CD8-positive, alpha-beta memory T cell (primary cell): ENCODE measurements around the gene AFF1. TPM values are rescaled to one million over a fixed set of nuclear protein-coding genes. Genes with fewer than 3 reads are reported as not detected.

Source experiments
- CTCF ChIA-PET: fragments of 350-600 bp; sonication (Branson Sonifier 250); formaldehyde crosslinking; loops from one replicate; lab custom pipeline; 2021; ENCODE audit warnings: antibody characterized with exemption; lab: Charles Lee
- POLR2A ChIA-PET: fragments of 350-600 bp; sonication (Branson Sonifier 250); formaldehyde crosslinking; loops from one replicate; lab custom pipeline; 2021; ENCODE audit warnings: antibody characterized with exemption; lab: Charles Lee
- DNase-seq, 5 donors: peaks; one replicate each; pipeline versions ENCODE4 v3.0.0 to v3.0.0-alpha.2; 2020 to 2022; ENCODE audit warnings: mixed read lengths in 1 of 5
- H3K27ac ChIP-seq: one replicate; pipeline ENCODE4 v1.7.0; 2013; ENCODE audit warnings: low read depth, mild to moderate bottlenecking, low read length, moderate library complexity
- H3K27me3 ChIP-seq: 2 replicates; pipeline ENCODE4 v1.7.0; 2013; ENCODE audit warnings: low read length, mild to moderate bottlenecking; ENCODE audit not compliant: insufficient read depth, poor library complexity, severe bottlenecking
- H3K36me3 ChIP-seq: 2 replicates; pipeline ENCODE4 v1.7.0; 2013; ENCODE audit warnings: mild to moderate bottlenecking, low read length, moderate library complexity; ENCODE audit not compliant: insufficient read depth
- H3K4me1 ChIP-seq: 2 replicates; pipeline ENCODE4 v1.7.0; 2013; ENCODE audit warnings: mild to moderate bottlenecking, low read length, moderate library complexity; ENCODE audit not compliant: insufficient read depth
- H3K4me3 ChIP-seq: 2 replicates; pipeline ENCODE4 v1.7.0; 2013; ENCODE audit warnings: mild to moderate bottlenecking, low read length
- H3K9me3 ChIP-seq: 2 replicates; pipeline ENCODE4 v1.7.0; 2013; ENCODE audit warnings: mild to moderate bottlenecking, low read length
- H3K27ac Mint-ChIP-seq, 8 donors: one replicate each; pipeline ENCODE4 v1.8.0; 2020 to 2021; ENCODE audit warnings: mixed read lengths in 8 of 8, mild to moderate bottlenecking in 6 of 8, inconsistent platforms in 3 of 8, moderate library complexity in 3 of 8
- H3K27me3 Mint-ChIP-seq, 2 donors: one replicate each; pipeline ENCODE4 v1.8.0; 2020 to 2021; ENCODE audit warnings: mixed read lengths in 2 of 2, mild to moderate bottlenecking in 1 of 2, moderate library complexity in 1 of 2
- H3K36me3 Mint-ChIP-seq, 3 donors: one replicate each; pipeline ENCODE4 v1.8.0; 2020 to 2021; ENCODE audit warnings: mixed read lengths in 3 of 3, inconsistent platforms in 1 of 3, mild to moderate bottlenecking in 1 of 3
- H3K4me1 Mint-ChIP-seq, 3 donors: one replicate each; pipeline ENCODE4 v1.8.0; 2020 to 2021; ENCODE audit warnings: mixed read lengths in 3 of 3, inconsistent platforms in 1 of 3, mild to moderate bottlenecking in 1 of 3
- H3K4me3 Mint-ChIP-seq, 7 donors: one replicate each; pipeline ENCODE4 v1.8.0; 2020 to 2021; ENCODE audit warnings: mixed read lengths in 7 of 7, mild to moderate bottlenecking in 6 of 7, moderate library complexity in 4 of 7, inconsistent platforms in 2 of 7
- H3K9me3 Mint-ChIP-seq, 5 donors: one replicate each; pipeline ENCODE4 v1.8.0; 2020 to 2022; ENCODE audit warnings: mixed read lengths in 5 of 5, mild to moderate bottlenecking in 3 of 5, moderate library complexity in 2 of 5, inconsistent platforms in 1 of 5
- polyA plus RNA-seq: library from polyadenylated mRNA; unstranded; fragments of 300-500 nt; fragmentation: Illumina TruSeq; gene quantifications from one replicate; pipeline ENCODE4 v1.2.3, GENCODE V29; 2021
- total RNA-seq, 2 experiments: library from RNA; stranded (reverse); gene quantifications; one replicate each; pipeline ENCODE4 v1.2.3, GENCODE V29; 2021

Gene AFF1
- total and polyA plus RNA-seq, 3 experiments from 2014 or later, result 20.9 to 32.9 (median 29.7) TPM

DNA sequence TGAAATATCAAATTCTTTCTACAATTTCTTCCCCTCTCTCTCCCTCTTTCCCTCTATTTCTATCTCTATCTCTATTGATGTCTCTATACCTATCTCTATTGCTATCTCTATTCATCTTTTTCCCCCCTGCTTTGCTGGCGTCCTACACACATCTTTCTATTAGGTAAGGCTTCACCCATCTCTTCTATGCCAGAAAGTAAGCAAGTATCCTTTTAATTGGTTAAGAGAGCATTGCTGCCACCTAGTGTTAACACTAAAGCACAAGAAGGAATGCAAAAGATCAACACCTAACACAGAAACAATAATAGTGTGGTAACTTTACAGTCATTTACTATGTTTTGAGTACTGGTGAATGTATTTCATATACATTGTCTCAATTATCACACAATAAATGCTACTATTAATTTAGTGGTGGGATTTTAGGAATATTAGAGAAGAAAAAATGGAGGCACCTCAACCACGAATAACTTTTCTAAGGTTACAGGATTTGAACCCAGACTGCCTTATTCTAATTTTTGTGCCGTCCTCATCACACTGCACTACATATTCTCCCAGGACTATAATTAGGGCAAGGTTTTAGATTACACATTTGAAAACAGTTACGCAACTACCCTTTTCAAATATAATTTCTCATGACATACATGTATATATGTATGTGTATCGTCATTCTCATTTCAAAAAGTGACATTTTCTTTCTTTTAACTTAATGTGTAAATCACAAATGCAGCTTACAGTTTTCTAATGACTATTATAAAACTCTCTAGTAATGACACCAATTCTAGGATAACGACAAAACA, 38.9 kb upstream of the AFF1 start:
- DNase-seq, result peak in 1 of 5 donors; percentile 25
- Histone ChIP-seq H3K27ac (no peak overlapping the region), H3K27me3 (peaks cover 12% of the 10 kb centered on the region), H3K4me1 (no peaks in the 10 kb centered on the region), H3K9me3 (no peaks in the 10 kb centered on the region), H3K36me3 (no peaks in the 10 kb centered on the region), H3K4me3 (no peak overlapping the region)
- Mint-ChIP-seq H3K27ac (no peak overlapping the region), H3K4me3 (no peak overlapping the region), H3K27me3 (peaks cover 17 to 18% of the 10 kb centered on the region in 2 donors), H3K36me3 (no peaks in the 10 kb centered on the region), H3K9me3 (no peaks in the 10 kb centered on the region), H3K4me1 (peaks cover 2 to 16% (median 13%) of the 10 kb centered on the region in 3 donors)
- ChIA-PET CTCF (interaction anchor here (1.4 kb wide), 1 partner anchor 399 kb away, joined by 5 read pairs; no protein-coding TSS in a partner anchor), POLR2A (no interaction called here)

DNA sequence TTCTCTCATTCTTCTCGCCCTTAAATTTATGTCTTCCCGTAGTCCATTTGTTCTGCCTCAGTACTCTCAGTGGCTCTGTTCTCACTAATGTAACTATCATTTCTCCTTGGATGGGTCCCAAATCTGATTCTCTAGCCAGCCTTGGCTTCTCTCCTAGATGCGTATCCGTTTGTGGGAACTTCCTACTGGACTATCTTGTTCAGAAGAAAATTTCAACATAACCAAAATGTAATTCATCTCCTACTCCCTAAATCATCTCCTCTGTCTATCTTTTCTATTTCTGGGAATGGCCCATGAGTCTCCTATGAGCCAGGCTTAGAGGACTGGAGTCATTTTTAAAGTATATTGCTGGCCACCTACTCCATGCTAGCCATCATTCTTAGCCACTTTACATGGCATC, 38.2 kb upstream of the AFF1 start:
- Histone ChIP-seq H3K4me3 (no peak overlapping the region), H3K27ac (no peak overlapping the region), H3K36me3 (no peaks in the 10 kb centered on the region), H3K27me3 (peaks cover 5% of the 10 kb centered on the region), H3K9me3 (no peaks in the 10 kb centered on the region), H3K4me1 (no peaks in the 10 kb centered on the region)
- H3K36me3 Mint-ChIP-seq, result peaks cover 0 to under 1% (median under 1%) of the 10 kb centered on the region in 3 donors
- H3K27ac Mint-ChIP-seq, result no peak overlapping the region
- peaks cover 11 to 14% of the 10 kb centered on the region in 2 donors for H3K27me3 Mint-ChIP-seq
- no peaks in the 10 kb centered on the region for H3K9me3 Mint-ChIP-seq
- no peak overlapping the region for H3K4me3 Mint-ChIP-seq
- ChIA-PET POLR2A (no interaction called here), CTCF (interaction anchor here (1.3 kb wide), 1 partner anchor 397 kb away, joined by 3 read pairs; no protein-coding TSS in a partner anchor)
- no peak for DNase-seq
- peaks cover 2 to 10% (median 6%) of the 10 kb centered on the region in 3 donors for H3K4me1 Mint-ChIP-seq

- Histone ChIP-seq H3K9me3 (no peaks in the 10 kb centered on the region), H3K27me3 (no peaks in the 10 kb centered on the region), H3K27ac (no peak overlapping the region), H3K4me1 (no peaks in the 10 kb centered on the region), H3K36me3 (no peaks in the 10 kb centered on the region), H3K4me3 (no peak overlapping the region)
- H3K36me3 Mint-ChIP-seq, result peaks cover 0 to 5% (median 4%) of the 10 kb centered on the region in 3 donors
- H3K27ac Mint-ChIP-seq, result no peak overlapping the region
- ChIA-PET CTCF (no interaction called here), POLR2A (no interaction called here)
- peaks cover 10 to 11% of the 10 kb centered on the region in 2 donors for H3K27me3 Mint-ChIP-seq
- H3K4me3 Mint-ChIP-seq, result no peak overlapping the region
- peaks cover 0 to 3% (median 1%) of the 10 kb centered on the region in 3 donors for H3K4me1 Mint-ChIP-seq
- H3K9me3 Mint-ChIP-seq, result no peaks in the 10 kb centered on the region
- no peak for DNase-seq
Measured at GRCh38 chr4:86898562-86898961, 36.2 kb upstream of the AFF1 start.

GRCh38 chr4:86901864-86902263, 32.9 kb upstream of the AFF1 start:
- Histone ChIP-seq H3K9me3 (no peaks in the 10 kb centered on the region), H3K27ac (no peak overlapping the region), H3K36me3 (no peaks in the 10 kb centered on the region), H3K4me1 (no peaks in the 10 kb centered on the region), H3K4me3 (no peak overlapping the region), H3K27me3 (no peaks in the 10 kb centered on the region)
- H3K9me3 Mint-ChIP-seq, result no peaks in the 10 kb centered on the region
- H3K4me3 Mint-ChIP-seq, result no peak overlapping the region
- H3K36me3 Mint-ChIP-seq, result peaks cover 0 to 5% (median 4%) of the 10 kb centered on the region in 3 donors
- H3K4me1 Mint-ChIP-seq, result peaks cover 0 to 6% (median 1%) of the 10 kb centered on the region in 3 donors
- H3K27ac Mint-ChIP-seq, result no peak overlapping the region
- CTCF ChIA-PET, result no interaction called here
- H3K27me3 Mint-ChIP-seq, result peaks cover 16 to 17% of the 10 kb centered on the region in 2 donors
- POLR2A ChIA-PET, result no interaction called here
- no peak for DNase-seq

- POLR2A ChIA-PET, result interaction anchor here (0.5 kb wide), 1 partner anchor 51 kb away, joined by 9 read pairs; no protein-coding TSS in a partner anchor
- H3K4me3 Mint-ChIP-seq, result peak overlapping the region in 4 of 7 donors; percentile 12 to 67 (median 36)
- H3K4me3 ChIP-seq, result no peak overlapping the region
Measured at GRCh38 chr4:86908251-86908657, 26.6 kb upstream of the AFF1 start.

DNA sequence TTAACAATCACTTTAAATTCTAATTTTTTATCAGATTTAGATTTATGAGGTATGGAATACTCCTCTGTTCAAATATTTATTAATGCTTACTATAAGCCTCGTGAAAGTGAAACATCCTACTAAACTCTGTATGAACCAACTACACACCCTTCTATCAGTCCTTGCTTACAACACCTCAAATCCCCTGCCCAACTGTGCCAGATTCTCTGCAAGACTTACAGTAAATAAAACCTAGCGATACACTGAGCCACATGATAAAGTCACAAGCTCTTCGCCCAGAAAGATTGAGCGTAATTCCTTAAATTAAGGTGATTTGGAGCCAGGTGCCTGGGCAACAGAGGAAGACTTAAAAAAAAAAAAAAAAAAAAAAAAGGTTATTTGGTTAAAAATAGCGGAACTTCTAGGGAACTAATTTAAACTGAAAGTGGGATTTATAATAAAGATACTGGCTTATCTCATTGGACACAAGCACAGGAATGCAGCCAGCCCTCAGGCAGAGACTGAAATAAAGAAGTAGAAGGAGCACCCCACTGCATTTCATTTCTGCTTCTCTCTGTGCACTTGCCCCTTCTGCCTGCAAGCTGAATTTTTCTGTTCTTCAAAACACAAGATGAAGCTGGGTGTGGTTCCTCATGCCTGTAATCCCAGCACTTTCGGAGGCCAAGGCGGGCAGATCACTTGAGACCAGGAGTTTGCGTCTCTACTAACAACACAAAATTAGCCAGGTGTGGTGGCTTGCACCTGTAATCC, 25.1 kb upstream of the AFF1 start:
- POLR2A ChIA-PET, result no interaction called here
- Histone ChIP-seq H3K9me3 (no peaks in the 10 kb centered on the region), H3K4me1 (peaks cover 5% of the 10 kb centered on the region), H3K4me3 (no peak overlapping the region), H3K27me3 (no peaks in the 10 kb centered on the region), H3K36me3 (no peaks in the 10 kb centered on the region), H3K27ac (no peak overlapping the region)
- Mint-ChIP-seq H3K4me3 (no peak overlapping the region), H3K9me3 (no peaks in the 10 kb centered on the region), H3K4me1 (peaks cover 7 to 11% (median 7%) of the 10 kb centered on the region in 3 donors), H3K36me3 (peaks cover 0 to 2% (median 0%) of the 10 kb centered on the region in 3 donors), H3K27ac (peak overlapping the region in 1 of 8 donors; percentile 58), H3K27me3 (peaks cover 3 to 5% of the 10 kb centered on the region in 2 donors)
- DNase-seq, result no peak
- CTCF ChIA-PET, result interaction anchor here (1.0 kb wide), 1 partner anchor 184 kb away, joined by 3 read pairs; no protein-coding TSS in a partner anchor

More at GRCh38 chr4:86908251-86908657, 26.6 kb upstream of the AFF1 start:
- CTCF ChIA-PET, result no interaction called here
- Histone ChIP-seq H3K27me3 (no peaks in the 10 kb centered on the region), H3K4me1 (peaks cover 5% of the 10 kb centered on the region), H3K9me3 (no peaks in the 10 kb centered on the region), H3K27ac (no peak overlapping the region), H3K36me3 (no peaks in the 10 kb centered on the region)
- Mint-ChIP-seq H3K4me1 (peaks cover 7 to 17% (median 8%) of the 10 kb centered on the region in 3 donors), H3K36me3 (peaks cover 0 to 2% (median 0%) of the 10 kb centered on the region in 3 donors), H3K9me3 (no peaks in the 10 kb centered on the region), H3K27me3 (peaks cover 9% of the 10 kb centered on the region in 2 donors), H3K27ac (peak overlapping the region in 2 of 8 donors; percentile 64 to 73)
- DNase-seq, result no peak

GRCh38 chr4:86910369-86910768, 24.4 kb upstream of the AFF1 start:
- peak overlapping the region in 1 of 8 donors; percentile 94 for H3K27ac Mint-ChIP-seq
- H3K27me3 Mint-ChIP-seq, result peaks cover 3 to 5% of the 10 kb centered on the region in 2 donors
- H3K27ac ChIP-seq, result no peak overlapping the region
- H3K4me1 ChIP-seq, result peaks cover 5% of the 10 kb centered on the region
- DNase-seq, result no peak
- no peaks in the 10 kb centered on the region for H3K9me3 ChIP-seq
- no peaks in the 10 kb centered on the region for H3K27me3 ChIP-seq
- H3K4me3 ChIP-seq, result no peak overlapping the region
- H3K4me3 Mint-ChIP-seq, result no peak overlapping the region
- CTCF ChIA-PET, result interaction anchor here (0.6 kb wide), 1 partner anchor 180 kb away, joined by 3 read pairs; no protein-coding TSS in a partner anchor
- peaks cover 7 to 11% (median 7%) of the 10 kb centered on the region in 3 donors for H3K4me1 Mint-ChIP-seq
- POLR2A ChIA-PET, result no interaction called here
- H3K9me3 Mint-ChIP-seq, result no peaks in the 10 kb centered on the region
- H3K36me3 ChIP-seq, result no peaks in the 10 kb centered on the region
- H3K36me3 Mint-ChIP-seq, result peaks cover 0 to 8% (median 0%) of the 10 kb centered on the region in 3 donors
